Testis (tissue), 3 donors: ENCODE measurements around the gene ALCAM. TPM values are rescaled to one million over a fixed set of nuclear protein-coding genes. Genes with fewer than 3 reads are reported as not detected.

ENCODE experiments used
- DNase-seq: peaks from one replicate; pipeline ENCODE4 v3.0.0-alpha.2; 2019
- H3K27ac ChIP-seq, 2 donors: fragments of 200-600 bp; sonication (generic); one replicate each; pipeline ENCODE4 v1.5.1; 2019
- H3K27me3 ChIP-seq: fragments of 200-600 bp; sonication (generic); one replicate; pipeline ENCODE4 v1.5.1; 2019
- H3K36me3 ChIP-seq: fragments of 200-600 bp; sonication (generic); one replicate; pipeline ENCODE4 v1.5.1; 2017; ENCODE audit warnings: low read depth; ENCODE audit errors: missing control alignments
- H3K4me1 ChIP-seq: fragments of 200-600 bp; sonication (generic); one replicate; pipeline ENCODE4 v1.5.1; 2019
- H3K4me3 ChIP-seq, 2 donors: fragments of 200-600 bp; sonication (generic); one replicate each; pipeline ENCODE4 v1.5.1; 2017 to 2019
- H3K9me3 ChIP-seq: fragments of 200-600 bp; sonication (generic); one replicate; pipeline ENCODE4 v1.5.1; 2017
- POLR2A ChIP-seq: fragments of 450-650 bp; IDR thresholded peaks from one replicate; pipeline ENCODE4 v1.6.1; 2017; ENCODE audit warnings: antibody characterized with exemption, mild to moderate bottlenecking, moderate library complexity
- WGBS, 2 donors: methylation state at CpG; one replicate each; pipeline ENCODE4 v1.1.5; 2018; 5-methylcytosine and 5-hydroxymethylcytosine counted together
- intact Hi-C: fragments of 100-400 bp; cut with DNase I; formaldehyde crosslinking; loops from one replicate; pipeline ENCODE4 v1.15.1; 2023; ENCODE audit warnings: low total_unique reads
- polyA plus RNA-seq: library from polyadenylated mRNA; stranded (reverse); fragments of 350-450 nt; fragmentation: Illumina TruSeq; extraction: RNeasy Lipid Tissue Mini Kit (QIAGEN cat#74804); gene quantifications from one replicate; pipeline ENCODE4 v1.2.3, GENCODE V29; 2014; ENCODE audit warnings: low read depth, low replicate concordance; ENCODE audit not compliant: insufficient read depth
- total RNA-seq, 2 donors: library from RNA; depleted of rRNA; stranded (reverse); fragments of >200 nt; gene quantifications; one replicate each; pipeline ENCODE4 v1.2.3, GENCODE V29; 2016
- TF ChIP-seq, protein P1 (sequence below), 3 experiments: fragments of 450-650 bp in 2 of 3; fragments of 200-600 bp in 1 of 3; sonication (generic) in 1 of 3; IDR thresholded peaks; one replicate each; pipeline ENCODE4 v1.5.1; 2016 to 2019; ENCODE audit warnings: antibody characterized with exemption in 3 of 3, mild to moderate bottlenecking in 2 of 3, moderate library complexity in 1 of 3

Gene ALCAM
- total and polyA plus RNA-seq, 3 donors from 2014 or later: 8.3 to 9.0 (median 8.7) TPM

DNA sequence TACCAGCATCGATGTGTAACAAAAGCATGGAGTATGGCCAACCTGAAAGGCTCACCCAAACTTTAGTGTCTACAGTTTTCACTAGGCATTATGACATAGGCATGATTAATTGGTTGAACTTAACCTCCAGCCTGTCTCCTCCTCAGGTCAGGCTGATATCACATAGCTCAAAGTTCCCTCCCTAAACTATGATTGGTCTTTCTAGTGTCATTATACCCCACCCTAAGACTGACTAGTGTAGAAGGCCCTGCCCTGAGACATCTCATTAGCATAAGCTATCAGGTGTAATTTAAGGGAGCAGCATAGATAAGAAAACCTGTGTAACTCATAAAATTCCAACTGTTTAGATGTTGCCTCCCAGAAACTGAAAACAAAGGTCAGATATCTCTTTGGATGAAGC, 195.2 kb downstream of the ALCAM start:
- TF ChIP-seq, protein P1, sequence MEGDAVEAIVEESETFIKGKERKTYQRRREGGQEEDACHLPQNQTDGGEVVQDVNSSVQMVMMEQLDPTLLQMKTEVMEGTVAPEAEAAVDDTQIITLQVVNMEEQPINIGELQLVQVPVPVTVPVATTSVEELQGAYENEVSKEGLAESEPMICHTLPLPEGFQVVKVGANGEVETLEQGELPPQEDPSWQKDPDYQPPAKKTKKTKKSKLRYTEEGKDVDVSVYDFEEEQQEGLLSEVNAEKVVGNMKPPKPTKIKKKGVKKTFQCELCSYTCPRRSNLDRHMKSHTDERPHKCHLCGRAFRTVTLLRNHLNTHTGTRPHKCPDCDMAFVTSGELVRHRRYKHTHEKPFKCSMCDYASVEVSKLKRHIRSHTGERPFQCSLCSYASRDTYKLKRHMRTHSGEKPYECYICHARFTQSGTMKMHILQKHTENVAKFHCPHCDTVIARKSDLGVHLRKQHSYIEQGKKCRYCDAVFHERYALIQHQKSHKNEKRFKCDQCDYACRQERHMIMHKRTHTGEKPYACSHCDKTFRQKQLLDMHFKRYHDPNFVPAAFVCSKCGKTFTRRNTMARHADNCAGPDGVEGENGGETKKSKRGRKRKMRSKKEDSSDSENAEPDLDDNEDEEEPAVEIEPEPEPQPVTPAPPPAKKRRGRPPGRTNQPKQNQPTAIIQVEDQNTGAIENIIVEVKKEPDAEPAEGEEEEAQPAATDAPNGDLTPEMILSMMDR (IDR thresholded peaks at IDR 0.05): no peak
- TF ChIP-seq POLR2A: no peak
- Histone ChIP-seq H3K9me3 (no peaks in the 10 kb centered on the region), H3K4me1 (no peaks in the 10 kb centered on the region), H3K27ac (no peak overlapping the region), H3K27me3 (no peaks in the 10 kb centered on the region), H3K4me3 (no peak overlapping the region), H3K36me3 (no peaks in the 10 kb centered on the region)
- no peak for DNase-seq
- intact Hi-C loops: no loop called here
- WGBS, 2 donors: 94 to 95% methylated on average over 1 of the region's 1 CpG

DNA sequence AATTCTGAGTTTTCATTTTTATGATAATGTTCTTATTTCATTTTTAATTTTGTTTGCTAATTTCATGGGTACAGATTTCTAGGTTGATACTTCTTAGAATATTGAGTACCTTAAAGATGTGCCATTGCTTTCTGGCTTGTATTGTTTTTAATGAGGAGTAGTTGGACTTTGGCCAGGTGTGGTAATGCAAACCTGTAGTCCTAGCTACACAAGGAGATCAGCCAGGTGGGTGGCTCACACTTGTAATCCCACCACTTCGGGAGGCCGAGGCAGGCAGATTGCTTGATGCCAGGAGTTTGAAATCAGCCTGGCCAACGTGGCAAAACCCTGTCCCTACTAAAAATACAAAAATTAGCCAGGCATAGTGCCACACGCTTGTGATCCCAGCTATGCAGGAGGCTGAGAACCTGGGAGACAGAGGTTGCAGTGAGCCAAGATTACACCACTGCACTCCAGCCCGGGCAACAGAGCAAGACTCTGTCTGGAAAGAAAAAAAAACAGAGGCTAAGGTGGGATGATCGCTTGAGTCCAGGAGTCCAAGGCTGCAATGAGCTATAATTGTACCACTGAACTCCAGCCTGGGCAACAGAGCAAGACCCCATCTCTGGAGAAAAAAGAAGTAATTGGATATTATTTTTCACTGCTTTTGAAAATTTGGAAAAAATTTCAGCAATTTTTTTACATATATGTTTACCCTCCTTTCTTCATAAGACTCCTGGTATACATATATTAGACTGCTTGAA, 198.0 kb downstream of the ALCAM start:
- no peak overlapping the region for H3K27ac ChIP-seq
- H3K9me3 ChIP-seq: no peaks in the 10 kb centered on the region
- TF ChIP-seq, protein P1 (IDR thresholded peaks at IDR 0.05): no peak
- no peak for TF ChIP-seq POLR2A
- intact Hi-C loops: no loop called here
- no peak for DNase-seq
- H3K4me1 ChIP-seq: no peaks in the 10 kb centered on the region
- WGBS, 2 donors: 83 to 87% methylated on average over 6 of the region's 6 CpGs
- no peak overlapping the region for H3K4me3 ChIP-seq
- H3K27me3 ChIP-seq: no peaks in the 10 kb centered on the region
- no peaks in the 10 kb centered on the region for H3K36me3 ChIP-seq

DNA sequence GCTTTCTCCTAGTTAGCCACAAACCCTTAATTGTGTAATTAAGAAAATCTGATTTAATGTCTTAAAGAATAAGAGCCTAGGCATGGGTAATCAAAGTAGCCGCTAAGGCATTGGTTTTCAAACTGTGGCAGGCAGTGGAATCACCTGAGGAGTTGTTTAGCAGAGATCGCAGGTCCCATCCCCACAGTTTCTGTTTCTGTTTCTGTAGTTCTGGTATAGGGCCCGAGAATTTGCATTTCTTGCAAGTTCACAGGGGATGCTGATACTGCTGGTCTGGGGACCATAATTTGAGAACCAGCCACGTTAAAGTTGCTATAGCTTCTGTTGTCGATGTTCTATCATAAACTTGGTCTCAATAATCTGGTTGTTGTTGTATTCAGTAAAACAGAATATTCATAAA, 204.3 kb downstream of the ALCAM start:
- H3K9me3 ChIP-seq: no peaks in the 10 kb centered on the region
- H3K27ac ChIP-seq: no peak overlapping the region
- intact Hi-C loops: no loop called here
- H3K27me3 ChIP-seq: no peaks in the 10 kb centered on the region
- H3K4me3 ChIP-seq: no peak overlapping the region
- H3K4me1 ChIP-seq: no peaks in the 10 kb centered on the region
- H3K36me3 ChIP-seq: no peaks in the 10 kb centered on the region
- no peak for TF ChIP-seq POLR2A
- TF ChIP-seq, protein P1 (IDR thresholded peaks at IDR 0.05): no peak
- 88 to 96% methylated on average over 5 of the region's 5 CpGs for WGBS, 2 donors
- no peak for DNase-seq

DNA sequence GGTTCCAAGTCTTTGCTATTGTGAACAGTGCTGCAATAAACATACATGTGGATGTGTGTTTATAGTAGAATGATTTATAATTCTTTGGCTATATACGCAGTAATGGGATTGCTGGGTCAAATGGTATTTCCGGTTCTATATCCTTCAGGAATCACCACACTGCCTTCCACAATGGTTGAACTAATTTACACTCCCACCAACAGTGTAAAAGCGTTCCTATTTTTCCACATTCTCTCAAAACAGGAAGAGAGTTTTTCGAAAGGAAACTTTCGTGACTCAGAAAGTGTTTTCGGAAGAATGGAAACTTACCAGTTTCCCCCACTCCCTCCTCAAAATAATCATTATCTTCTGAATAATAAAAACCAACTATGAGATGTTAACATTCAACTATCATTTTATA, 205.8 kb downstream of the ALCAM start:
- Histone ChIP-seq H3K9me3 (no peaks in the 10 kb centered on the region), H3K4me1 (no peaks in the 10 kb centered on the region), H3K27me3 (no peaks in the 10 kb centered on the region), H3K27ac (no peak overlapping the region), H3K4me3 (no peak overlapping the region), H3K36me3 (no peaks in the 10 kb centered on the region)
- DNase-seq: no peak
- TF ChIP-seq, protein P1 (IDR thresholded peaks at IDR 0.05): no peak
- no peak for TF ChIP-seq POLR2A
- 84 to 95% methylated on average over 6 of the region's 6 CpGs for WGBS, 2 donors
- intact Hi-C loops: no loop called here

DNA sequence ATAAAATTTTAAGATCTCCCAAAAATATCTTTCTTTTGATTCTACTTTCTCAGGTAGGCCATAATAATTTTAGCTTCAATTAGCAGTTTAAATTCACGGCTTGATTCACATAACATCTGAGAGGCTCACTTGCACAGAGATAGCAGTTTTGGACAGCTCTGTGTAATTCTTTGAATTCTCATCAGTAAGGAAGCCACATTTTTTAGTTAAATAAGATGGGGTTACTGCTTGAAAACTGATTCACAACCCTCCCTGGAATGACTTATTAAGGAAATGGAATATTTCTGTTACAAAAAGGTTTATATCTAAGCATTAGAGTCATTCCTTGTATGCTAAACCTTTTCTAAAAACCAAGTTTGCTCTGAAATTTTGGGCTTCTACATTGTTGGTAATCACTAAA, 212.7 kb downstream of the ALCAM start:
- no peak overlapping the region for H3K27ac ChIP-seq
- intact Hi-C loops: no loop called here
- H3K4me3 ChIP-seq: no peak overlapping the region
- 0 to 45% methylated on average over 1 of the region's 1 CpG for WGBS, 2 donors
- no peaks in the 10 kb centered on the region for H3K9me3 ChIP-seq
- H3K4me1 ChIP-seq: no peaks in the 10 kb centered on the region
- DNase-seq: no peak
- no peaks in the 10 kb centered on the region for H3K36me3 ChIP-seq
- H3K27me3 ChIP-seq: no peaks in the 10 kb centered on the region
- TF ChIP-seq POLR2A: no peak
- TF ChIP-seq, protein P1 (IDR thresholded peaks at IDR 0.05): no peak
